Heart left ventricle (tissue), 13 donors: ENCODE results near the gene FBXW8.

ENCODE experiments used
- CTCF ChIP-seq, 12 donors: fragments of 200-600 bp; sonication (generic) in 4 of 12; IDR thresholded peaks; one replicate each; pipeline versions ENCODE4 v1.5.0 to v1.8.0; 2018 to 2022; ENCODE audit warnings: antibody characterized with exemption in 12 of 12, mild to moderate bottlenecking in 5 of 12
- POLR2A ChIP-seq, 2 donors: fragments of 450-650 bp; IDR thresholded peaks; one replicate each; pipeline ENCODE4 v1.6.1; 2017; ENCODE audit warnings: antibody characterized with exemption in 2 of 2, mild to moderate bottlenecking in 2 of 2, moderate library complexity in 2 of 2
- donor health status: ischemic (EF 13 %, LVEDD 7.1; RV severe dilation, severe dysfunction).
- donor health status: DM: no; HTN: yes; CAD: no.
- donor health status: DM: no; HTN: no; CAD: no.
- donor health status: ischemic (EF 25% LVEDD 6.9; RV normal size, moderate dysfunction).
- donor health status: ischemic (EF 25% LVEDD 5.7; RV mildly dilated, moderate dysfunction).
- donor health status: ischemic (EF 35%, LVEDD 5.7; RV mildly dilated, moderate dysfunction).
- donor health status: nonischemic (EF 11% LVEDD 7.7; RV severe dilation, severe dysfunction).
- donor health status: DM: yes; HTN: yes; CAD: no.
- donor health status: PGD.
- donor health status: ischemic (EF 29% LVEDD 5.4; RV normal size, mild dysfunction).
- donor health status: nonischemic (EF 23%, LVEDD 6.1; RV moderate dilation, normal function).

- TF ChIP-seq CTCF (IDR thresholded peaks at IDR 0.05): no peak
- TF ChIP-seq POLR2A (IDR thresholded peaks at IDR 0.05): no peak
Observed at GRCh38 chr12:117014342-117014887, 103.7 kb downstream of the FBXW8 start.
